Measurements from ENCODE around the gene CNOT11. TPM values are rescaled to one million over a fixed set of nuclear protein-coding genes. Genes with fewer than 3 reads are reported as not detected.

The CNOT11 gene
- total and polyA plus RNA-seq, 2 of the 13 experiments (the other 11 are each of a cell fraction or from before 2014, with no cell fraction given) = 114 to 209 TPM

GRCh38 chr2:101287303-101287702, 34.6 kb downstream of the CNOT11 start:
- WGBS (ENCODE audit: low lambda C conversion rate) = 85% methylated on average over 2 of the region's 2 CpGs
- Histone ChIP-seq H3K27me3 (ENCODE audit: control insufficient read depth in 1 of 2, insufficient read depth in 2 of 2, low read length in 2 of 2) (no peaks in the 10 kb centered on the region), H4K20me1 (ENCODE audit: insufficient read depth, low read length) (peaks cover 4% of the 10 kb centered on the region; the same call in 1 of the 2 replicates), H3K4me3 (replicated peaks in 1 of 3; ENCODE audit: insufficient read depth in 1 of 3, low read depth in 2 of 3, low read length in 3 of 3) (no peak overlapping the region), H3K9me3 (ENCODE audit: low read length) (no peaks in the 10 kb centered on the region), H3K9ac (ENCODE audit: insufficient read depth, low read depth, low read length) (no peak overlapping the region), H3K27ac (ENCODE audit: extremely low read length, insufficient read depth, low read length) (peak overlapping the region; percentile 11), H3K36me3 (replicated peaks in 1 of 2; ENCODE audit: control insufficient read depth in 1 of 2, insufficient read depth in 2 of 2, low read length in 2 of 2) (peaks cover 33 to 71% of the 10 kb centered on the region in 2 experiments), H2AFZ (ENCODE audit: low read length) (no peak overlapping the region), H3K4me2 (ENCODE audit: low read depth, low read length) (no peak overlapping the region), H3K4me1 (ENCODE audit: insufficient read depth, low read length) (peaks cover 25% of the 10 kb centered on the region), H3K79me2 (ENCODE audit: insufficient read depth, low read length) (peaks cover 9% of the 10 kb centered on the region)
- POLR2A ChIA-PET = interaction anchor here (1.7 kb wide), 1 partner anchor 21 kb away, joined by 5 read pairs; the partner anchor contains the start of gene RNF149
- ATAC-seq (peak; percentile 90), FAIRE-seq (no peak), DNase-seq (ENCODE audit: low spot score) (no peak)
- CTCF ChIA-PET (ENCODE audit: low intra/inter-chr PET ratio, low total read pairs) = no interaction called here
- in situ Hi-C loops (cut with HindIII; ENCODE audit: extremely low pct_ligation_motif_present, low pct_unique_long_range_greater_than_20kb) = no loop called here
- TSS peak; percentile 32 for BruUV-seq (replicated peaks)
- intact Hi-C loops (cut with micrococcal nuclease; ENCODE audit: unreplicated experiment) = no loop called here
- TF ChIP-seq PHF20 (CRISPR knock-in tag; IDR thresholded peaks at IDR 0.05) = no peak
- TF ChIP-seq ZNF563 (CRISPR knock-in tag; IDR thresholded peaks at IDR 0.05) = no peak
- peak; percentile 33; the same call in 1 of the 2 replicates for TF ChIP-seq RXRB (CRISPR knock-in tag; IDR thresholded peaks at IDR 0.05; ENCODE audit: borderline replicate concordance)
- TF ChIP-seq ZSCAN12 (CRISPR knock-in tag; IDR thresholded peaks at IDR 0.05) = no peak
- 0 out of 2 replicates have a peak, but pooled peaks have one; percentile 12 for TF ChIP-seq SALL1 (CRISPR knock-in tag; IDR thresholded peaks at IDR 0.05)
- TF ChIP-seq POGK (CRISPR knock-in tag; conservative IDR thresholded peaks at IDR 0.05) = no peak
- TF ChIP-seq, protein P1, sequence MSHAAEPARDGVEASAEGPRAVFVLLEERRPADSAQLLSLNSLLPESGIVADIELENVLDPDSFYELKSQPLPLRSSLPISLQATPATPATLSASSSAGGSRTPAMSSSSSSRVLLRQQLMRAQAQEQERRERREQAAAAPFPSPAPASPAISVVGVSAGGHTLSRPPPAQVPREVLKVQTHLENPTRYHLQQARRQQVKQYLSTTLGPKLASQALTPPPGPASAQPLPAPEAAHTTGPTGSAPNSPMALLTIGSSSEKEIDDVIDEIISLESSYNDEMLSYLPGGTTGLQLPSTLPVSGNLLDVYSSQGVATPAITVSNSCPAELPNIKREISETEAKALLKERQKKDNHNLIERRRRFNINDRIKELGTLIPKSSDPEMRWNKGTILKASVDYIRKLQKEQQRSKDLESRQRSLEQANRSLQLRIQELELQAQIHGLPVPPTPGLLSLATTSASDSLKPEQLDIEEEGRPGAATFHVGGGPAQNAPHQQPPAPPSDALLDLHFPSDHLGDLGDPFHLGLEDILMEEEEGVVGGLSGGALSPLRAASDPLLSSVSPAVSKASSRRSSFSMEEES (CRISPR knock-in tag; IDR thresholded peaks at IDR 0.05) = no peak
- no peak for TF ChIP-seq ZNF766 (CRISPR knock-in tag; IDR thresholded peaks at IDR 0.05; ENCODE audit: borderline replicate concordance)
- no peak for TF ChIP-seq ZFP62 (CRISPR knock-in tag; IDR thresholded peaks at IDR 0.05)
- TF ChIP-seq FOXK1 (CRISPR knock-in tag; IDR thresholded peaks at IDR 0.05; ENCODE audit: borderline replicate concordance, low read depth) = no peak
- no peak for TF ChIP-seq SYNCRIP (IDR thresholded peaks at IDR 0.05; ENCODE audit: insufficient read depth, low read depth, low read length)
- TF ChIP-seq, protein P2, sequence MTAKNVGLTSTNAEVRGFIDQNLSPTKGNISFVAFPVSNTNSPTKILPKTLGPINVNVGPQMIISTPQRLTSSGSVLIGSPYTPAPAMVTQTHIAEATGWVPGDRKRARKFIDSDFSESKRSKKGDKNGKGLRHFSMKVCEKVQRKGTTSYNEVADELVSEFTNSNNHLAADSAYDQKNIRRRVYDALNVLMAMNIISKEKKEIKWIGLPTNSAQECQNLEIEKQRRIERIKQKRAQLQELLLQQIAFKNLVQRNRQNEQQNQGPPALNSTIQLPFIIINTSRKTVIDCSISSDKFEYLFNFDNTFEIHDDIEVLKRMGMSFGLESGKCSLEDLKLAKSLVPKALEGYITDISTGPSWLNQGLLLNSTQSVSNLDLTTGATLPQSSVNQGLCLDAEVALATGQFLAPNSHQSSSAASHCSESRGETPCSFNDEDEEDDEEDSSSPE (CRISPR knock-in tag; IDR thresholded peaks at IDR 0.05) = no peak
- TF ChIP-seq SP2 (CRISPR knock-in tag; IDR thresholded peaks at IDR 0.05) = no peak
- TF ChIP-seq ZNF460 (CRISPR knock-in tag; IDR thresholded peaks at IDR 0.05; ENCODE audit: borderline replicate concordance) = no peak
- TF ChIP-seq RAD51 (IDR thresholded peaks at IDR 0.05; ENCODE audit: borderline replicate concordance) = no peak
- TF ChIP-seq PCBP1 (IDR thresholded peaks at IDR 0.05; ENCODE audit: borderline replicate concordance, low read depth, low read length) = no peak
- TF ChIP-seq GATAD1 (CRISPR knock-in tag; IDR thresholded peaks at IDR 0.05) = no peak
- TF ChIP-seq ZNF121 (CRISPR knock-in tag; IDR thresholded peaks at IDR 0.05) = no peak
- TF ChIP-seq, protein P3, sequence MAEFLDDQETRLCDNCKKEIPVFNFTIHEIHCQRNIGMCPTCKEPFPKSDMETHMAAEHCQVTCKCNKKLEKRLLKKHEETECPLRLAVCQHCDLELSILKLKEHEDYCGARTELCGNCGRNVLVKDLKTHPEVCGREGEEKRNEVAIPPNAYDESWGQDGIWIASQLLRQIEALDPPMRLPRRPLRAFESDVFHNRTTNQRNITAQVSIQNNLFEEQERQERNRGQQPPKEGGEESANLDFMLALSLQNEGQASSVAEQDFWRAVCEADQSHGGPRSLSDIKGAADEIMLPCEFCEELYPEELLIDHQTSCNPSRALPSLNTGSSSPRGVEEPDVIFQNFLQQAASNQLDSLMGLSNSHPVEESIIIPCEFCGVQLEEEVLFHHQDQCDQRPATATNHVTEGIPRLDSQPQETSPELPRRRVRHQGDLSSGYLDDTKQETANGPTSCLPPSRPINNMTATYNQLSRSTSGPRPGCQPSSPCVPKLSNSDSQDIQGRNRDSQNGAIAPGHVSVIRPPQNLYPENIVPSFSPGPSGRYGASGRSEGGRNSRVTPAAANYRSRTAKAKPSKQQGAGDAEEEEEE (CRISPR knock-in tag; IDR thresholded peaks at IDR 0.05; ENCODE audit: borderline replicate concordance) = no peak
- TF ChIP-seq, protein P4, sequence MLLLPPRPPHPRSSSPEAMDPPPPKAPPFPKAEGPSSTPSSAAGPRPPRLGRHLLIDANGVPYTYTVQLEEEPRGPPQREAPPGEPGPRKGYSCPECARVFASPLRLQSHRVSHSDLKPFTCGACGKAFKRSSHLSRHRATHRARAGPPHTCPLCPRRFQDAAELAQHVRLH (CRISPR knock-in tag; IDR thresholded peaks at IDR 0.05; ENCODE audit: borderline replicate concordance, low read depth) = no peak

All from HepG2 (cell line).